K562 (cell line): ENCODE results near the gene HMBS. TPM values are rescaled to one million over a fixed set of nuclear protein-coding genes. Genes with fewer than 3 reads are reported as not detected.

ENCODE experiments used
- ARID1B ChIP-seq: fragments of 450-650 bp; IDR thresholded peaks from 2 replicates; pipeline ENCODE4 v1.6.1; 2016; ENCODE audit warnings: antibody characterized with exemption, mild to moderate bottlenecking, inconsistent platforms
- BACH1 ChIP-seq: fragments of 200-800 bp; sonication (Bioruptor generic); IDR thresholded peaks from 2 replicates; pipeline ENCODE4 v1.6.1; 2016; ENCODE audit warnings: missing genetic modification characterization, missing compliant biosample characterization
- CBX3 ChIP-seq, 2 experiments: IDR thresholded peaks; 1 replicate in 1 of 2; 2 replicates in 1 of 2; pipeline ENCODE4 v1.6.1; 2012; ENCODE audit warnings: inconsistent platforms in 2 of 2, low read length in 2 of 2, borderline replicate concordance in 1 of 2, control low read depth in 1 of 2
- CHD2 ChIP-seq: IDR thresholded peaks from 2 replicates; pipeline ENCODE4 v1.6.1; 2011; ENCODE audit warnings: low read depth, low read length
- CHD4 ChIP-seq: fragments of 200-600 bp; sonication (generic); IDR thresholded peaks from 3 replicates; pipeline ENCODE4 v1.6.1; 2012; ENCODE audit warnings: low read depth, mild to moderate bottlenecking, mixed read lengths, low read length, inconsistent platforms; ENCODE audit not compliant: insufficient read depth, insufficient replicate concordance, poor library complexity, severe bottlenecking
- GATAD2B ChIP-seq: fragments of 450-650 bp; IDR thresholded peaks from 2 replicates; pipeline ENCODE4 v1.6.1; 2017; ENCODE audit warnings: mild to moderate bottlenecking, borderline replicate concordance
- KDM4B ChIP-seq, 2 experiments: fragments of 450-650 bp in 1 of 2; sonication (generic) in 1 of 2; IDR thresholded peaks; 2 replicates each; pipeline ENCODE4 v1.6.1; 2016 to 2017; ENCODE audit warnings: borderline replicate concordance in 2 of 2, antibody characterized with exemption in 1 of 2, low read depth in 1 of 2, mild to moderate bottlenecking in 1 of 2
- KLF10 ChIP-seq: fragments of 250-450 bp; sonication (Bioruptor Pico); IDR thresholded peaks from 2 replicates; pipeline ENCODE4 v1.6.1; 2021; ENCODE audit warnings: matching md5 sums
- NR2C1 ChIP-seq, 2 experiments: fragments of 450-650 bp; IDR thresholded peaks; 2 replicates each; pipeline ENCODE4 v1.6.1; 2017; ENCODE audit warnings: mild to moderate bottlenecking in 2 of 2, antibody characterized with exemption in 1 of 2, inconsistent platforms in 1 of 2, missing compliant biosample characterization in 1 of 2, missing genetic modification characterization in 1 of 2
- PTRF ChIP-seq: fragments of 450-650 bp; IDR thresholded peaks from 2 replicates; pipeline ENCODE4 v1.6.1; 2016; ENCODE audit warnings: mild to moderate bottlenecking, missing genetic modification characterization, missing compliant biosample characterization
- RBM14 ChIP-seq: fragments of 200-400 bp; formaldehyde crosslinking; IDR thresholded peaks from 2 replicates; pipeline ENCODE4 v1.6.1; 2018; ENCODE audit warnings: low read depth, mild to moderate bottlenecking, low read length, moderate library complexity, borderline replicate concordance; ENCODE audit not compliant: insufficient read depth
- RNF2 ChIP-seq: sonication (generic); IDR thresholded peaks from 2 replicates; pipeline ENCODE4 v1.6.1; 2016
- SIRT6 ChIP-seq: IDR thresholded peaks from one replicate; pipeline ENCODE4 v1.6.1; 2012; ENCODE audit warnings: low read depth, mild to moderate bottlenecking, control low read depth, inconsistent platforms, low read length, moderate library complexity
- STAG1 ChIP-seq: sonication (generic); formaldehyde crosslinking; IDR thresholded peaks from 2 replicates; pipeline ENCODE4 v1.5.0; 2020; ENCODE audit warnings: missing genetic modification reagents, borderline replicate concordance
- STAT5B ChIP-seq: fragments of 250-450 bp; sonication (Bioruptor Pico); IDR thresholded peaks from 2 replicates; pipeline ENCODE4 v1.8.0; 2021; ENCODE audit warnings: mild to moderate bottlenecking, inconsistent platforms
- TARDBP ChIP-seq: fragments of 450-650 bp; IDR thresholded peaks from 2 replicates; pipeline ENCODE4 v1.6.1; 2016
- TFAM ChIP-seq: fragments of 250-450 bp; sonication (Bioruptor Pico); conservative IDR thresholded peaks from 2 replicates; pipeline ENCODE4 v1.5.0; 2021; ENCODE audit warnings: mild to moderate bottlenecking, moderate library complexity
- THAP7 ChIP-seq: fragments of 250-450 bp; sonication (Bioruptor Pico); IDR thresholded peaks from 2 replicates; pipeline ENCODE4 v1.5.0; 2021
- U2AF2 ChIP-seq: fragments of 200-400 bp; formaldehyde crosslinking; optimal IDR thresholded peaks from 2 replicates; pipeline ENCODE3; 2017; ENCODE audit warnings: low read depth, mild to moderate bottlenecking, low read length
- ZKSCAN8 ChIP-seq: fragments of 200-800 bp; sonication (Bioruptor generic); IDR thresholded peaks from 2 replicates; pipeline ENCODE4 v1.6.1; 2016; ENCODE audit warnings: missing genetic modification characterization, missing compliant biosample characterization
- ZNF277 ChIP-seq: fragments of 250-450 bp; sonication (Bioruptor Pico); IDR thresholded peaks from 2 replicates; pipeline ENCODE4 v1.8.0; 2022; ENCODE audit warnings: inconsistent platforms, mild to moderate bottlenecking, moderate library complexity, borderline replicate concordance
- ZNF282 ChIP-seq: sonication (generic); formaldehyde crosslinking; IDR thresholded peaks from 2 replicates; pipeline ENCODE4 v1.8.1; 2023; ENCODE audit warnings: missing genetic modification reagents
- ZNF408 ChIP-seq: fragments of 250-450 bp; sonication (Bioruptor Pico); IDR thresholded peaks from 2 replicates; pipeline ENCODE4 v1.4.0; 2020; ENCODE audit warnings: low read depth, mild to moderate bottlenecking, moderate library complexity
- ZNF41 ChIP-seq: fragments of 250-450 bp; sonication (Bioruptor Pico); conservative IDR thresholded peaks from 2 replicates; pipeline ENCODE4 v1.4.0; 2020; ENCODE audit warnings: mild to moderate bottlenecking
- ZNF707 ChIP-seq: fragments of 250-450 bp; sonication (Bioruptor Pico); conservative IDR thresholded peaks from 2 replicates; pipeline ENCODE4 v1.8.0; 2022; ENCODE audit warnings: inconsistent platforms, mild to moderate bottlenecking, moderate library complexity
- polyA plus RNA-seq, 8 experiments: library from polyadenylated mRNA; depleted of rRNA in 4 of 8; stranded (reverse) in 5 of 8; unstranded in 3 of 8; fragments of >200 nt; fragmentation: Nextera tagmentation in 2 of 8; fragmentation: Illumina TruSeq in 1 of 8; extraction: Ambion mirVana in 2 of 8; extraction: Trizol in 1 of 8; gene quantifications; 2 replicates each; pipeline versions ENCODE4 v1.2.1 to v1.2.3, GENCODE V29; 2011 to 2014; ENCODE audit warnings: inconsistent platforms in 1 of 8, missing spikeins in 1 of 8
- total RNA-seq, 7 experiments: library from RNA; depleted of rRNA in 6 of 7; stranded (reverse); fragments of >200 nt in 6 of 7; fragmentation: Illumina TruSeq in 2 of 7; extraction: Trizol in 2 of 7; gene quantifications; 2 replicates each; pipeline versions ENCODE4 v1.2.1 to v1.2.3, GENCODE V29; 2011 to 2021; ENCODE audit warnings: low replicate concordance in 1 of 7
- TF ChIP-seq, protein P1 (sequence below): fragments of 250-450 bp; sonication (Bioruptor Pico); IDR thresholded peaks from 2 replicates; pipeline ENCODE4 v1.8.0; 2022; ENCODE audit warnings: moderate library complexity, mild to moderate bottlenecking, inconsistent platforms

The HMBS gene
- total and polyA plus RNA-seq, 9 of the 15 experiments (the other 6 are each of a cell fraction or from before 2014, with no cell fraction given): 56.9 to 385 (median 286) TPM

DNA sequence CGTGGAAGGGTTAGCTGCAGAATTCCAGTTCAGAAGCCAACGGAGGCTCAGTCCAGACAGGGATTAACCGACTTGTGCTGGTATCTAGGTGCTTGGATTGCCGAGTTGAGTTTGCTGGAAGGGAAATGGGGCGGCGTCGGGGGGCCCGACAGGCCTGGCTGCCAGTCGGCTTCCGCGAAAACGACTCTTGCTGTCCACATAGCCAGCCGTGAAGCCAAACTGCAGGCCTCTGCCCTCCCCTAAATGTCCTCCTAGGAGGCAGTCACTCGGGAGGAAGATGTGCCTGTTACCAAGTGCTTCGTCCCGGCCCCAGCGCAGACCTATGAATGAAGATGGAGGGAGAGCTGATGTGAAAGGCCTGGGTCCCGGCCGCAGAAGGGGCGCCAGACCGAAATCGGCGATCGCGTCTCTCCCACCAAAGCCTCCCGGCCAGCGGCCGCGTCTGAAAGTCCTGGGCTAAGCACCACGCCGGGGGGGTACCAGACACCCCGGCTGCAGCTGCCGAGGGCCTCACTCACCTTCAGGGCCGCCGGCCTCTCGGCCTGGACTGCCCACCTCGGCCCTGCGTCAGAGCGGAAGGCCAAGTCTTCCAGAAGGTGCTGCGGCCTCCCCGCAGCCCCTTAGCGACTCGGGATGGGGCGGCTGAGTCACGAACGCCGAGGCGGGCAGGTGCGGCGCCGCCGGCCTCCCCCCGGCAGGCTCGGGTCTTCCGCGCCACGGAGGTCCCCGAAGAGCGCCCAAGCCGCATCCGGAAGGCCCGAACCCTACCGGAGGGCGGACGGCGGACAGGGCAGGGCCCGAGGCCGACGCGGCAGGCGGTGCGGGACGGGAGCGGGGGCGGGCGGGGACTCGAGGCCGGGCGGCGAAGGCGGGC, 9.5 kb downstream of the HMBS start (continued):
- TF ChIP-seq ZNF408 (no peak), ZNF41 (CRISPR knock-in tag) (no peak), TFAM (no peak), RNF2 (no peak), KLF10 (no peak), RBM14 (no peak), ZNF707 (CRISPR knock-in tag) (no peak), CBX3 (IDR thresholded peaks at IDR 0.05; ENCODE audit: borderline replicate concordance in 1 of 2, low read length in 2 of 2) (no peak), BACH1 (tag) (no peak), ZNF282 (CRISPR knock-in tag) (no peak), NR2C1 (IDR thresholded peaks at IDR 0.05) (no peak), NR2C1 (tag; IDR thresholded peaks at IDR 0.05) (no peak), PTRF (tag) (no peak), SIRT6 (no peak), ZNF277 (CRISPR knock-in tag) (no peak), ZKSCAN8 (CRISPR knock-in tag) (no peak), KDM4B (IDR thresholded peaks at IDR 0.05; ENCODE audit: borderline replicate concordance in 2 of 2, low read depth in 1 of 2) (no peak), TARDBP (no peak), STAG1 (no peak), CHD2 (0 out of 2 replicates have a peak, but pooled peaks have one; percentile 13), U2AF2 (no peak), ARID1B (no peak), THAP7 (CRISPR knock-in tag) (no peak), STAT5B (CRISPR knock-in tag) (no peak), CHD4 (no peak), GATAD2B (no peak)
- TF ChIP-seq, protein P1, sequence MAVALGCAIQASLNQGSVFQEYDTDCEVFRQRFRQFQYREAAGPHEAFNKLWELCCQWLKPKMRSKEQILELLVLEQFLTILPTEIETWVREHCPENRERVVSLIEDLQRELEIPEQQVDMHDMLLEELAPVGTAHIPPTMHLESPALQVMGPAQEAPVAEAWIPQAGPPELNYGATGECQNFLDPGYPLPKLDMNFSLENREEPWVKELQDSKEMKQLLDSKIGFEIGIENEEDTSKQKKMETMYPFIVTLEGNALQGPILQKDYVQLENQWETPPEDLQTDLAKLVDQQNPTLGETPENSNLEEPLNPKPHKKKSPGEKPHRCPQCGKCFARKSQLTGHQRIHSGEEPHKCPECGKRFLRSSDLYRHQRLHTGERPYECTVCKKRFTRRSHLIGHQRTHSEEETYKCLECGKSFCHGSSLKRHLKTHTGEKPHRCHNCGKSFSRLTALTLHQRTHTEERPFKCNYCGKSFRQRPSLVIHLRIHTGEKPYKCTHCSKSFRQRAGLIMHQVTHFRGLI (CRISPR knock-in tag): no peak
